Measurements from ENCODE around the gene SCAMP2.
A peak's percentile ranks its signal among the peaks of the same experiment; 100 is the strongest.

The SCAMP2 gene

GRCh38 chr15:74913041-74913440 lies 39.9 kb upstream of the SCAMP2 start:
- Histone ChIP-seq H3K27me3 (ENCODE audit: insufficient read depth, low read depth) (no peaks in the 10 kb centered on the region), H3K4me2 (no peak overlapping the region), H3K4me3 (IDR thresholded peaks at IDR 0.05; ENCODE audit: insufficient read depth, low read depth, low read length) (no peak overlapping the region), H4K20me1 (ENCODE audit: insufficient read depth) (no peaks in the 10 kb centered on the region), H3K27ac (no peak overlapping the region), H3K36me3 (ENCODE audit: insufficient read depth) (peaks cover 4% of the 10 kb centered on the region; the same call in 1 of the 2 replicates), H2AFZ (ENCODE audit: low read depth) (no peak overlapping the region), H3K4me1 (ENCODE audit: low read depth, poor library complexity, severe bottlenecking) (no peaks in the 10 kb centered on the region), H3K9ac (no peak overlapping the region), H3K79me2 (ENCODE audit: insufficient read depth, low read depth) (no peaks in the 10 kb centered on the region)
- no peak for TF ChIP-seq CTCF (conservative IDR thresholded peaks at IDR 0.05; ENCODE audit: low read depth, low read length)

- Histone ChIP-seq H3K4me1 (ENCODE audit: low read depth, poor library complexity, severe bottlenecking) (peaks cover 12% of the 10 kb centered on the region), H3K36me3 (ENCODE audit: insufficient read depth) (no peaks in the 10 kb centered on the region)
- no peak for TF ChIP-seq CTCF (conservative IDR thresholded peaks at IDR 0.05; ENCODE audit: low read depth, low read length)
Measured at GRCh38 chr15:74908635-74909034, 35.5 kb upstream of the SCAMP2 start.

GRCh38 chr15:74907163-74907870 lies 34.2 kb upstream of the SCAMP2 start:
- no peaks in the 10 kb centered on the region; the same call in 1 of the 2 replicates for H3K79me2 ChIP-seq (ENCODE audit: insufficient read depth, low read depth)
- no peak for TF ChIP-seq CTCF (conservative IDR thresholded peaks at IDR 0.05; ENCODE audit: low read depth, low read length)
- peak overlapping the region; percentile 65; the same call in 1 of the 2 replicates for H3K9ac ChIP-seq
- H3K36me3 ChIP-seq (ENCODE audit: insufficient read depth): no peaks in the 10 kb centered on the region
- H3K4me1 ChIP-seq (ENCODE audit: low read depth, poor library complexity, severe bottlenecking): peaks cover 12% of the 10 kb centered on the region
- H3K27ac ChIP-seq: no peak overlapping the region
- H2AFZ ChIP-seq (ENCODE audit: low read depth): peak overlapping the region; percentile 97
- H3K4me2 ChIP-seq: peak overlapping the region; percentile 84
- H4K20me1 ChIP-seq (ENCODE audit: insufficient read depth): no peaks in the 10 kb centered on the region
- H3K4me3 ChIP-seq (IDR thresholded peaks at IDR 0.05; ENCODE audit: insufficient read depth, low read depth, low read length): no peak overlapping the region
- H3K27me3 ChIP-seq (ENCODE audit: insufficient read depth, low read depth): no peaks in the 10 kb centered on the region

More at GRCh38 chr15:74908635-74909034, 35.5 kb upstream of the SCAMP2 start:
- no peak overlapping the region for H2AFZ ChIP-seq (ENCODE audit: low read depth)
- H3K79me2 ChIP-seq (ENCODE audit: insufficient read depth, low read depth): no peaks in the 10 kb centered on the region; the same call in 1 of the 2 replicates
- H3K27me3 ChIP-seq (ENCODE audit: insufficient read depth, low read depth): no peaks in the 10 kb centered on the region
- H3K4me3 ChIP-seq (IDR thresholded peaks at IDR 0.05; ENCODE audit: insufficient read depth, low read depth, low read length): no peak overlapping the region
- no peak overlapping the region for H3K9ac ChIP-seq
- no peaks in the 10 kb centered on the region for H4K20me1 ChIP-seq (ENCODE audit: insufficient read depth)
- no peak overlapping the region for H3K4me2 ChIP-seq
- H3K27ac ChIP-seq: no peak overlapping the region

- Histone ChIP-seq H3K4me1 (ENCODE audit: low read depth, poor library complexity, severe bottlenecking) (peaks cover 16% of the 10 kb centered on the region), H2AFZ (ENCODE audit: low read depth) (peak within 1 kb of the TSS; percentile 97), H3K36me3 (ENCODE audit: insufficient read depth) (no peaks in the 10 kb centered on the region), H3K79me2 (ENCODE audit: insufficient read depth, low read depth) (no peaks in the 10 kb centered on the region; the same call in 1 of the 2 replicates), H3K27ac (peak within 1 kb of the TSS; percentile 35; the same call in 1 of the 2 replicates), H4K20me1 (ENCODE audit: insufficient read depth) (no peaks in the 10 kb centered on the region), H3K9ac (peak within 1 kb of the TSS; percentile 65), H3K27me3 (ENCODE audit: insufficient read depth, low read depth) (no peaks in the 10 kb centered on the region), H3K4me3 (IDR thresholded peaks at IDR 0.05; ENCODE audit: insufficient read depth, low read depth, low read length) (no peak within 1 kb of the TSS), H3K4me2 (peak within 1 kb of the TSS; percentile 84)
- no peak for TF ChIP-seq CTCF (conservative IDR thresholded peaks at IDR 0.05; ENCODE audit: low read depth, low read length)
Measured at GRCh38 chr15:74906450-74907162, 33.4 kb upstream of the SCAMP2 start, which contains the start of gene FAM219B. Gene FAM219B (minus strand): TSS chr15:74906851. CDS start chr15:74906800, 51 bp downstream.
